Heart left ventricle (tissue), 16 donors: ENCODE data around the gene SSR4. TPM values are rescaled to one million over a fixed set of nuclear protein-coding genes. Genes with fewer than 3 reads are reported as not detected.
A peak's percentile ranks its signal among the peaks of the same experiment; 100 is the strongest.

Experiments
- ATAC-seq, 4 donors: fragments of 200-7000 bp; cut with Tn5 transposase; one replicate each; pipeline ENCODE4 v1.9.1; 2020 to 2022; ENCODE audit warnings: moderate library complexity in 4 of 4, mild to moderate bottlenecking in 3 of 4, moderate number of reproducible peaks in 1 of 4
- DNase-seq, 5 donors: peaks; one replicate each; pipeline ENCODE4 v3.0.0-alpha.2; 2020
- H3K27ac ChIP-seq, 12 donors: fragments of 200-600 bp; sonication (generic) in 4 of 12; one replicate each; pipeline versions ENCODE4 v1.5.0 to v1.8.0; 2016 to 2022; ENCODE audit warnings: mild to moderate bottlenecking in 2 of 12
- H3K27me3 ChIP-seq, 9 donors: fragments of 200-600 bp; sonication (generic) in 2 of 9; one replicate each; pipeline versions ENCODE4 v1.5.1 to v1.8.0; 2016 to 2022; ENCODE audit warnings: mild to moderate bottlenecking in 3 of 9
- H3K36me3 ChIP-seq, 9 donors: fragments of 200-600 bp; sonication (generic) in 2 of 9; one replicate each; pipeline versions ENCODE4 v1.5.0 to v1.8.0; 2018 to 2022; ENCODE audit warnings: mild to moderate bottlenecking in 2 of 9
- H3K4me1 ChIP-seq, 12 donors: fragments of 200-600 bp; sonication (generic) in 4 of 12; one replicate each; pipeline versions ENCODE4 v1.5.0 to v1.8.0; 2016 to 2022; ENCODE audit warnings: mild to moderate bottlenecking in 3 of 12
- H3K4me3 ChIP-seq, 12 donors: fragments of 200-600 bp; sonication (generic) in 4 of 12; one replicate each; pipeline versions ENCODE4 v1.5.0 to v1.8.0; 2017 to 2022; ENCODE audit warnings: mild to moderate bottlenecking in 9 of 12, moderate library complexity in 4 of 12
- H3K9me3 ChIP-seq, 12 donors: fragments of 200-600 bp; sonication (generic) in 4 of 12; one replicate each; pipeline versions ENCODE4 v1.5.0 to v1.8.0; 2016 to 2022; ENCODE audit warnings: mild to moderate bottlenecking in 1 of 12
- CTCF ChIP-seq, 12 donors: fragments of 200-600 bp; sonication (generic) in 4 of 12; IDR thresholded peaks; one replicate each; pipeline versions ENCODE4 v1.5.0 to v1.8.0; 2018 to 2022; ENCODE audit warnings: antibody characterized with exemption in 12 of 12, mild to moderate bottlenecking in 5 of 12
- POLR2A ChIP-seq, 2 donors: fragments of 450-650 bp; IDR thresholded peaks; one replicate each; pipeline ENCODE4 v1.6.1; 2017; ENCODE audit warnings: antibody characterized with exemption in 2 of 2, mild to moderate bottlenecking in 2 of 2, moderate library complexity in 2 of 2
- WGBS, 4 donors: extraction: QIAGEN DNeasy Blood & Tissue Kit in 2 of 4; methylation state at CpG; one replicate each; pipeline versions ENCODE4 v1.1.5 to v1.1.7; 2013 to 2018; 5-methylcytosine and 5-hydroxymethylcytosine counted together
- intact Hi-C, 10 donors: fragments of 100-400 bp; cut with DNase I; formaldehyde crosslinking; loops; one replicate each; pipeline versions ENCODE4 v1.11.1 to v1.14.2; 2022
- polyA plus RNA-seq, 2 donors: library from polyadenylated mRNA; stranded (reverse); fragments of 200-250 nt; gene quantifications; one replicate each; pipeline ENCODE4 v1.2.3, GENCODE V29; 2013
- total RNA-seq, 9 donors: library from RNA; depleted of rRNA in 2 of 9; stranded (reverse); fragments of >200 nt in 2 of 9; fragmentation: NEBNext Ultra II Directional in 3 of 9; extraction: Animal tissue kit (Norgen Biotek cat#: 25700) in 3 of 9; gene quantifications; one replicate each; pipeline versions ENCODE4 v1.1.0 to v1.2.4, GENCODE V29; 2016 to 2023
- donor health status: ischemic (EF 13 %, LVEDD 7.1; RV severe dilation, severe dysfunction).
- donor health status: healthy with polysubstance abuse.
- donor health status: DM: no; HTN: yes; CAD: no.
- donor health status: DM: no; HTN: no; CAD: no.
- donor health status: ischemic (EF 25% LVEDD 6.9; RV normal size, moderate dysfunction).
- donor health status: ischemic (EF 25% LVEDD 5.7; RV mildly dilated, moderate dysfunction).
- donor health status: healthy.
- donor health status: DM: yes; HTN: yes; CAD: no.
- donor health status: ischemic (EF 35%, LVEDD 5.7; RV mildly dilated, moderate dysfunction).
- donor health status: nonischemic (EF 11% LVEDD 7.7; RV severe dilation, severe dysfunction).
- donor health status: DM: yes; HTN: yes; CAD: no.
- donor health status: PGD.
- donor health status: ischemic (EF 29% LVEDD 5.4; RV normal size, mild dysfunction).
- donor health status: nonischemic (EF 23%, LVEDD 6.1; RV moderate dilation, normal function).

SSR4 gene
- total and polyA plus RNA-seq, 11 donors, result 119 to 307 (median 160) TPM

GRCh38 chrX:153797415-153798015 is 3.0 kb downstream of the SSR4 start:
- Histone ChIP-seq H3K4me3 (no peak overlapping the region), H3K27ac (no peak overlapping the region), H3K4me1 (peaks cover 0 to 23% (median 15%) of the 10 kb centered on the region in 12 donors), H3K27me3 (peaks cover 0 to 4% (median 0%) of the 10 kb centered on the region in 9 donors), H3K36me3 (peaks cover 0 to 25% (median 9%) of the 10 kb centered on the region in 9 donors), H3K9me3 (peaks cover 0 to 36% (median 0%) of the 10 kb centered on the region in 12 donors)
- intact Hi-C loops, result loop anchor here in 2 of 10 donors (10.0 kb wide), 1 partner anchor 127 kb away; the partner anchor contains the start of gene ARHGAP4 (in 2 of the 2)
- TF ChIP-seq POLR2A (IDR thresholded peaks at IDR 0.05) (no peak), CTCF (IDR thresholded peaks at IDR 0.05) (no peak)
- no peak for ATAC-seq
- WGBS, 4 donors, result 83 to 89% (median 86%) methylated on average over 13 to 15 of the region's 15 CpGs
- DNase-seq, result peak in 1 of 5 donors; percentile 22

GRCh38 chrX:153799326-153799725 is 4.9 kb downstream of the SSR4 start:
- Histone ChIP-seq H3K36me3 (peaks cover 0 to 25% (median 9%) of the 10 kb centered on the region in 9 donors), H3K4me3 (no peak overlapping the region), H3K9me3 (peaks cover 0 to 25% (median 0%) of the 10 kb centered on the region in 12 donors), H3K27me3 (no peaks in the 10 kb centered on the region), H3K4me1 (peaks cover 0 to 14% (median 10%) of the 10 kb centered on the region in 12 donors), H3K27ac (no peak overlapping the region)
- no peak for TF ChIP-seq CTCF (IDR thresholded peaks at IDR 0.05)
- no peak for TF ChIP-seq POLR2A (IDR thresholded peaks at IDR 0.05)
- intact Hi-C loops, result loop anchor here in 2 of 10 donors (10.0 kb wide), 1 partner anchor 125 kb away; the partner anchor contains the start of gene ARHGAP4 (in 2 of the 2)
- 81 to 93% (median 87%) methylated on average over 5 of the region's 5 CpGs for WGBS, 4 donors
- no peak for ATAC-seq
- no peak for DNase-seq

GRCh38 chrX:153800177-153800722 is 5.8 kb downstream of the SSR4 start:
- Histone ChIP-seq H3K27ac (peak overlapping the region in 4 of 12 donors; percentile 24 to 60 (median 54)), H3K27me3 (no peaks in the 10 kb centered on the region), H3K4me3 (no peak overlapping the region), H3K4me1 (peaks cover 0 to 13% (median 8%) of the 10 kb centered on the region in 12 donors), H3K36me3 (peaks cover 0 to 25% (median 9%) of the 10 kb centered on the region in 9 donors), H3K9me3 (peaks cover 0 to 18% (median 0%) of the 10 kb centered on the region in 12 donors)
- peak in 1 of 5 donors; percentile 25 for DNase-seq
- TF ChIP-seq CTCF (IDR thresholded peaks at IDR 0.05) (no peak), POLR2A (IDR thresholded peaks at IDR 0.05) (no peak)
- ATAC-seq, result peak; percentile 29 to 76 (median 35)
- 62 to 90% (median 71%) methylated on average over 9 to 16 of the region's 16 CpGs for WGBS, 4 donors
- intact Hi-C loops, result no loop called here

GRCh38 chrX:153800746-153801145 is 6.3 kb downstream of the SSR4 start:
- whole genome bisulfite sequencing, 4 donors, result 77 to 92% (median 85%) methylated on average over 7 of the region's 7 CpGs
- Histone ChIP-seq H3K36me3 (peaks cover 0 to 25% (median 9%) of the 10 kb centered on the region in 9 donors), H3K9me3 (peaks cover 0 to 18% (median 0%) of the 10 kb centered on the region in 12 donors), H3K4me1 (peaks cover 0 to 8% (median 4%) of the 10 kb centered on the region in 12 donors), H3K27ac (peak overlapping the region in 3 of 12 donors; percentile 13 to 60 (median 50)), H3K27me3 (no peaks in the 10 kb centered on the region), H3K4me3 (no peak overlapping the region)
- TF ChIP-seq CTCF (IDR thresholded peaks at IDR 0.05), result no peak
- TF ChIP-seq POLR2A (IDR thresholded peaks at IDR 0.05), result no peak
- intact Hi-C loops, result no loop called here
- DNase-seq, result no peak
- peak in 1 of 4 donors; percentile 19 for ATAC-seq
